Subcutaneous adipose tissue (tissue), 4 donors: Measurements from ENCODE around the gene LPCAT2. TPM values are rescaled to one million over a fixed set of nuclear protein-coding genes. Genes with fewer than 3 reads are reported as not detected.

Experiments
- total RNA-seq, 4 donors: library from RNA; depleted of rRNA; stranded (reverse); fragments of >200 nt; gene quantifications; one replicate each; pipeline ENCODE4 v1.1.0, GENCODE V29; 2016
- TF ChIP-seq, protein P1 (sequence below): fragments of 450-650 bp; IDR thresholded peaks from one replicate; pipeline ENCODE4 v1.5.1; 2016; ENCODE audit warnings: low read depth, mild to moderate bottlenecking, control low read depth, antibody characterized with exemption, moderate library complexity

The LPCAT2 gene
- total RNA-seq, 4 donors from 2014 or later: 14.1 to 37.1 (median 18.5) TPM

DNA sequence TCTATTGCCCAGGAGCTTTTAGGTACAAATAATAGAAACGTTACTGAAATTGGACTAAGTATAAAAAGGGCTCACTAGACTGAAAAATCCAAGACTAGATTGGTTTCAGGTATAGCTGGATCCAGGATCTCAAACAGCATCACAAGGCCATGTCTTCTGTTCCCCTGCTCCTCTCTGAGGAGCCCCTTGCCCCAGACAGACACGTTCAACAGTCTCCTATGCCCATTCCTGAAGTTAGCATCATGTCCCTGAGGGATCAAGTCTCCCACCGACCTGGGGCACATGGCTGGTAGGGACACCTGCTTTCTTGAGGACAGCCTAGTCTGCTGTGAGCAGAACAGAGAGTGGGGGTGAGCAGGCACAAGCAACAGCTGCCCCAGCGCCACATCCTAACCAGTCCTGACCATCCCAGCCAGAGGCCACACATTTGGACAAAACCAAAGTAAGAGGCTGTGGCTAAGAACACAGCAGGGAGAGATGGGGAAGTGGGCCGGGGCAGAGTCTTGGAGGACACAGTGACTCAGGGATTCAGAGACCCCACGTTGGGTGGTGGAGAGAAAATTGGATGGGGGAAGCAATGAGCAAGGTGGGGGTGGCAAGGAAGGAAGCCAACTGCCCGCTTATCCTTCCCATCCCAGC lies 40.4 kb upstream of the LPCAT2 start:
- TF ChIP-seq, protein P1, sequence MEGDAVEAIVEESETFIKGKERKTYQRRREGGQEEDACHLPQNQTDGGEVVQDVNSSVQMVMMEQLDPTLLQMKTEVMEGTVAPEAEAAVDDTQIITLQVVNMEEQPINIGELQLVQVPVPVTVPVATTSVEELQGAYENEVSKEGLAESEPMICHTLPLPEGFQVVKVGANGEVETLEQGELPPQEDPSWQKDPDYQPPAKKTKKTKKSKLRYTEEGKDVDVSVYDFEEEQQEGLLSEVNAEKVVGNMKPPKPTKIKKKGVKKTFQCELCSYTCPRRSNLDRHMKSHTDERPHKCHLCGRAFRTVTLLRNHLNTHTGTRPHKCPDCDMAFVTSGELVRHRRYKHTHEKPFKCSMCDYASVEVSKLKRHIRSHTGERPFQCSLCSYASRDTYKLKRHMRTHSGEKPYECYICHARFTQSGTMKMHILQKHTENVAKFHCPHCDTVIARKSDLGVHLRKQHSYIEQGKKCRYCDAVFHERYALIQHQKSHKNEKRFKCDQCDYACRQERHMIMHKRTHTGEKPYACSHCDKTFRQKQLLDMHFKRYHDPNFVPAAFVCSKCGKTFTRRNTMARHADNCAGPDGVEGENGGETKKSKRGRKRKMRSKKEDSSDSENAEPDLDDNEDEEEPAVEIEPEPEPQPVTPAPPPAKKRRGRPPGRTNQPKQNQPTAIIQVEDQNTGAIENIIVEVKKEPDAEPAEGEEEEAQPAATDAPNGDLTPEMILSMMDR: no peak

DNA sequence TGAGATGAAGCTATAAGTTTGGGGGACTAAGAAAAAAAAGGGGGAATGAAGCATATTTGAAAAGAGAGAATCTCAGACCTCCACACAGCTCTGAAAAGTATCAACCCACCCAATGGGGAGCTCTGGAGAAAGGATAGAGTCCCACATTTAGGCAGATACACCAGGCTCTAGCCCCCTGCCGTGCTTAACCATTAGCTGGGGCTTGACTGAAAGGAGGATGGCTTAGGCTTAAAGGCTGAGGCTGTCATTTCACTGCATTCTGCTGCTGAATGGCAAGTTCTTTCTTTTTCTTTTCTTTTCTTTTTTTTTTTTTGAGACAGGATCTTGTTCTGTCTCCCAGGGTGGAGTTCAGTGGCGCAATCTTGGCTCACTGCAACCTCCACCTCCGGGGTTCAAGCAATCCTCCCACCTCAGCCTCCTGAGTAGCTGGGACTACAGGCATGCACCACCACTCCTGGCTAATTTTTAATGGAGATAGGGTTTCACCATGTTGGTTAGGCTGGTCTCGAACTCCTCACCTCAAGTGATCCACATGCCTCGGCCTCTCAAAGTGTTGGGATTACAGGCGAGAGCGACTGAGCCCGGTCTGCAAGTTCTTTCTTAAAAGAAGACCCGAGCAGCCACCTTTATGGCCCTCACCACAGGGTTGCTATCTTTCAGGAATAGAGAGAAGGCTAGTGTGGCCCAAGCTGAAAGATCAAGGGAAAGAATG lies 38.9 kb upstream of the LPCAT2 start:
- TF ChIP-seq, protein P1: no peak

DNA sequence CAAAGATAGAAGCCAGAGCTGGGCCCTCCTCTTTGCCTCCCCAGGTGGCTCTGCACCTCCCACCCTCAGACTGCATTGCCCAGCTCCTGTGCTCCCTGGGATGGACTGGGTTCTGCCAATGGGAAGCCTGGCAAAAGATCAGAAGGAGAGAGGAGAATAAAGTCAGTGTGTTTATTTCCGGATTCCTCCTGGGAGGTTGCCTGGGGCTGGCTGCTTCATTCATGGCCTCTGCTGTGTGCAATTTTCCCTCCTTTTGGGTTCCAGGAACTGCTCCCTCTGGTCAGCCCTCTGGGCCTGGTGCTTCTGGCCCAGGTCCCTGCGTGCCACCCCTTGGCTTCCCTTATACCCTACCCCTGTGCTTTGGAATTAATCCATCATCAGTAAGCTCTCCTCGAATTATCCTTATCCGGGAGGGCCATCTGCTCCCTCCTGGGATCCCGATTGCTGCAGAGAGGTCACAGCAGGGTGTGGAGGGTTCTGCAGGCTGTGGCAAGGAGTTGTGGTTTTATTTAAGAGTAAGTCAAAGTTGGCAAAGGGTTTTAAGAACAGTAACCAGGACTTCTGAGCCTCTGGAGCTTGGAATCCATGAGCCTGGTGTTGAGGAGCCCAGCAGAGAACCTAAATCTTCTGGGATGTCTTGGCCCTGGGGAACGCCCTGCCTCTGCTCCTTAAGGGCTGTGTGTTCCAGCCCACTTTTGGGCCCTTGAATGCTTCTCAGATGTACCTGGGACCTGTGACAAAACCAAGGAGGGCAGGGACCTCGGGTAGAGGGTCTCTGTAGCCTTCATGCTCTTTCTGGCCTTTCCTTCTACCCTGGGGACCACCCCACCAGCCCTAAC lies 38.1 kb upstream of the LPCAT2 start:
- TF ChIP-seq, protein P1: no peak

DNA sequence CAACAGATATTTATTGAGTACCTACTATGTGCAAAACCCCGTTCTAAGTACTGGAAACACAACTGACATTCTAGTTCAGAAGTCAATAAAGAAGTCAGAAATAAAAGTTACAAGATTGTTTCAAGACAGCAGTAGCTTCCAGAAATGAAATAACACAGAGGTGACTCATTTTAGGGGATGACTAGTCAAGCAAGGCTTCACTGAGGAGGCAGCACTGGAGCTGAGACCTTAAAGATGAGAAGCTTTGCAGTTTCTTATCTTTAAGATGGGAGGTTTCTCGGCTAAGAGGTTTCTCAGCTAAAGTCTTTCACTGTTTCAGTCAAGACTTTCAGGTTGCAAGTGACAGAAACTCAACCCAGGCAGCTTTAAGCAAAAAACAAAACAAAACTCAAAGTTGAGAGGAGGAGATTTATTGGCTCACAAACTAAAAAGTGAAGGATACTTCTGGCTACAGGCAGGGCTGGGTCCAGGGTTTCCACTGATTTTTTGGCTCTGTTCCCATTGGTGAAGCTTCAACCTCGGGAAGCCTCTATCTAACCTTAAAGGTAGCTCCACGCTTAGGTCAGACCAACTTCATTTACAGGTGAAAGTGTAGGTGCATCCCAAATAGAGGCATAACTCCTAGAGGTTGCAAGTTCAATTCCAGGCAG lies 37.3 kb upstream of the LPCAT2 start:
- TF ChIP-seq, protein P1: no peak

DNA sequence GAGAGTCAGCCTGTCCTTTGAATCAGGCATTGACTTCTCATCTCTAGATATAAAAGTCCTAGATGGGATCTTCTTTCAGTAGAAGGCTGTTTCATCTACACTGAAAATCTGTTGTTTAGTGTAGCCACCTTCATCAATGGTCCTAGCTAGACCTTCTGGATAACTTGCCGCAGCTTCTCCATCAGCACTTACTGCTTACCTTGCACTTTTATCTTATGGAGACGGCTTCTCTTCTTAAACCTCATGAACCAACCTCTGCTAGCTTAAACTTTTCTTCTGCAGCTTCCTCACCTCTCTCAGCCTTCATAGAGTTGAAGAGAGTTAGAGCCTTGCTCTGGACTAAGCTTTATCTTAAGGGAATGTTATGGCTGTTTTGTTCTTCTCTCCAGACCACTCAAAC lies 35.3 kb upstream of the LPCAT2 start:
- TF ChIP-seq, protein P1: no peak

DNA sequence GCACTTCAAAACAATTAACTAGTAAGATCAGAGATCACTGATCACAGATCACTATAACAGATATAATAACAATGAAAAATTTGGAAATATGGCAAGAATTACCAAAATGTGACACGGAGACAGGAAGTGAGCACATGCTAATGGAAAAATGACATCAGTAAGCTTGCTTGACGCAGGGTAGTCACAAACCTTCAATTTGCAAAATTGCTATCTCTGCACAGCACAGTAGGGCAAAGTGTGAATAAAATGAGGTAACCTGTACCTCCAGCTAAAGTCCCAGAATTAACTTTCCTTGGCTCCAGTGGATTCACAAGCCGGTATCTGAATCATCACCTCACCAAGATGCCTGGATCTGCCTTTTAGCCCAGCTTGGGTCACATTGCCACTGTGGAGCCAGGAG lies 34.1 kb upstream of the LPCAT2 start:
- TF ChIP-seq, protein P1: no peak
